Activated naive CD4-positive, alpha-beta T cell treated with Interleukin-2 at 50 U/mL for 16 hours (primary cell): Measurements from ENCODE around the gene GPR83.
"Not testable (repeated sequence)": the region's sequence is repeated elsewhere in the genome, so short reads cannot be mapped to it uniquely, and the experiment has no call there.

Experiments
- DNase-seq: peaks from one replicate; pipeline ENCODE4 v3.0.0-alpha.2; 2020

GPR83 gene

GRCh38 chr11:94400839-94401772, at the start of gene GPR83:
TSS of gene GPR83 (minus strand) at chr11:94401419. CDS start at chr11:94401247, 172 bp downstream.
- no peak for DNase-seq

- no peak for DNase-seq
Observed at GRCh38 chr11:94450048-94450447, 48.8 kb upstream of the GPR83 start.

- no peak for DNase-seq
Observed at GRCh38 chr11:94449437-94449836, 48.2 kb upstream of the GPR83 start.

GRCh38 chr11:94449029-94449428, 47.8 kb upstream of the GPR83 start:
- DNase-seq: no peak

GRCh38 chr11:94447149-94447548, 45.9 kb upstream of the GPR83 start:
- DNase-seq: no peak

- DNase-seq: no peak
Observed at GRCh38 chr11:94445641-94446040, 44.4 kb upstream of the GPR83 start.

GRCh38 chr11:94433049-94433448, 31.8 kb upstream of the GPR83 start:
- DNase-seq: no peak

- DNase-seq: no peak
Observed at GRCh38 chr11:94424662-94425061, 23.4 kb upstream of the GPR83 start.

- DNase-seq: no peak
Observed at GRCh38 chr11:94424011-94424410, 22.8 kb upstream of the GPR83 start.

- no peak for DNase-seq
Observed at GRCh38 chr11:94423507-94423906, 22.3 kb upstream of the GPR83 start.

GRCh38 chr11:94418123-94418765, 17.0 kb upstream of the GPR83 start:
- no peak for DNase-seq

- DNase-seq: no peak
Observed at GRCh38 chr11:94417386-94417987, 16.3 kb upstream of the GPR83 start.

GRCh38 chr11:94405062-94405833, 4.0 kb upstream of the GPR83 start:
- DNase-seq: no peak

GRCh38 chr11:94402355-94402754, 1.1 kb upstream of the GPR83 start:
- no peak for DNase-seq

GRCh38 chr11:94401773-94402265, 600 bp upstream of the GPR83 start:
- no peak for DNase-seq

GRCh38 chr11:94400457-94400838, 771 bp downstream of the GPR83 start:
- no peak for DNase-seq

GRCh38 chr11:94400050-94400449, 1.2 kb downstream of the GPR83 start:
- no peak for DNase-seq

- DNase-seq: no peak
Observed at GRCh38 chr11:94398101-94398500, 3.1 kb downstream of the GPR83 start.

- DNase-seq: no peak
Observed at GRCh38 chr11:94396282-94396681, 4.9 kb downstream of the GPR83 start.

GRCh38 chr11:94391937-94392336, 9.3 kb downstream of the GPR83 start:
- not testable (repeated sequence) for DNase-seq

- DNase-seq: no peak
Observed at GRCh38 chr11:94379613-94380012, 21.6 kb downstream of the GPR83 start.

GRCh38 chr11:94376841-94377240, 24.4 kb downstream of the GPR83 start:
- no peak for DNase-seq

GRCh38 chr11:94370576-94370975, 30.6 kb downstream of the GPR83 start:
- DNase-seq: not testable (repeated sequence)
